GM23338 (cell line): ENCODE results near the gene CD7.

ENCODE experiments used
- CTCF ChIP-seq, 2 experiments: fragments of 200-600 bp in 1 of 2; sonication (generic) in 1 of 2; conservative IDR thresholded peaks; 2 replicates each; pipeline versions ENCODE4 v1.5.1 to v1.6.1; 2016 to 2017; ENCODE audit warnings: antibody characterized with exemption in 2 of 2, low read depth in 2 of 2, mild to moderate bottlenecking in 2 of 2, moderate library complexity in 1 of 2
- ETS1 ChIP-seq: IDR thresholded peaks from 2 replicates; pipeline ENCODE4 v1.6.1; 2016; ENCODE audit warnings: antibody characterized with exemption
- EZH2 ChIP-seq: fragments of 200-600 bp; sonication (generic); IDR thresholded peaks from one replicate; pipeline ENCODE4 v1.8.0; 2017; ENCODE audit warnings: antibody characterized with exemption, mild to moderate bottlenecking, low read depth; ENCODE audit not compliant: unreplicated experiment
- EZH2phosphoT487 ChIP-seq: fragments of 200-600 bp; sonication (generic); IDR thresholded peaks from one replicate; pipeline ENCODE4 v1.8.1; 2018; ENCODE audit warnings: antibody characterized with exemption; ENCODE audit not compliant: unreplicated experiment
- POLR2AphosphoS5 ChIP-seq: IDR thresholded peaks from 2 replicates; pipeline ENCODE4 v1.6.1; 2016; ENCODE audit warnings: antibody characterized with exemption, low read depth
- REST ChIP-seq: IDR thresholded peaks from one replicate; pipeline ENCODE4 v1.6.1; 2018; ENCODE audit warnings: antibody characterized with exemption; ENCODE audit not compliant: unreplicated experiment

GRCh38 chr17:82277851-82278250, 39.6 kb downstream of the CD7 start:
- TF ChIP-seq ETS1 (no peak), CTCF (conservative IDR thresholded peaks at IDR 0.05; ENCODE audit: low read depth in 2 of 2) (no peak), EZH2 (no peak), EZH2phosphoT487 (no peak), POLR2AphosphoS5 (no peak), REST (no peak)
